GF-D8 (cell line): ENCODE data around the gene PIK3R4.
A peak's percentile ranks its signal among the peaks of the same experiment; 100 is the strongest.

Experiments
- DNase-seq: peaks from one replicate; lab custom pipeline; 2025; lab: John Stamatoyannopoulos, UW

PIK3R4 gene

GRCh38 chr3:130741946-130742610 lies 4.6 kb downstream of the PIK3R4 start:
- no peak for DNase-seq

GRCh38 chr3:130739848-130740247 lies 6.8 kb downstream of the PIK3R4 start:
- DNase-seq, result no peak

- DNase-seq, result no peak
Observed at GRCh38 chr3:130738241-130738640, 8.4 kb downstream of the PIK3R4 start.

- DNase-seq, result no peak
Observed at GRCh38 chr3:130737622-130738021, 9.0 kb downstream of the PIK3R4 start.

- DNase-seq, result no peak
Observed at GRCh38 chr3:130733236-130733875, 13.3 kb downstream of the PIK3R4 start.

- DNase-seq, result no peak
Observed at GRCh38 chr3:130732501-130732900, 14.1 kb downstream of the PIK3R4 start.

- DNase-seq, result no peak
Observed at GRCh38 chr3:130731817-130732216, 14.8 kb downstream of the PIK3R4 start.

GRCh38 chr3:130729154-130729553 lies 17.5 kb downstream of the PIK3R4 start:
- DNase-seq, result no peak

GRCh38 chr3:130728037-130728436 lies 18.6 kb downstream of the PIK3R4 start:
- no peak for DNase-seq

GRCh38 chr3:130725746-130726145 lies 20.9 kb downstream of the PIK3R4 start:
- no peak for DNase-seq

GRCh38 chr3:130715616-130716015 lies 31.0 kb downstream of the PIK3R4 start:
- no peak for DNase-seq

GRCh38 chr3:130712718-130713423 lies 33.8 kb downstream of the PIK3R4 start:
- DNase-seq, result no peak

GRCh38 chr3:130711565-130712324 lies 34.9 kb downstream of the PIK3R4 start:
- no peak for DNase-seq

GRCh38 chr3:130709671-130710070 lies 37.0 kb downstream of the PIK3R4 start:
- no peak for DNase-seq

GRCh38 chr3:130707902-130708601 lies 38.6 kb downstream of the PIK3R4 start:
- DNase-seq, result no peak

GRCh38 chr3:130705501-130705900 lies 41.1 kb downstream of the PIK3R4 start:
- DNase-seq, result no peak

- no peak for DNase-seq
Observed at GRCh38 chr3:130702985-130703384, 43.6 kb downstream of the PIK3R4 start.

- DNase-seq, result no peak
Observed at GRCh38 chr3:130700541-130700940, 46.1 kb downstream of the PIK3R4 start.

GRCh38 chr3:130699765-130700164 lies 46.9 kb downstream of the PIK3R4 start:
- peak; percentile 27 for DNase-seq

- DNase-seq, result no peak
Observed at GRCh38 chr3:130693314-130693713, 53.3 kb downstream of the PIK3R4 start.

GRCh38 chr3:130692455-130692854 lies 54.2 kb downstream of the PIK3R4 start:
- no peak for DNase-seq
